Stimulated activated naive B cell treated with anti-CD40 and anti-IgM and Interleukin-4, amounts not matched to agents 10 μg/mL and 1 μg/mL and 100 μg/mL, for 72 hours (primary cell): ENCODE results near the gene PCDHB13.
"Not testable (repeated sequence)": the region's sequence is repeated elsewhere in the genome, so short reads cannot be mapped to it uniquely, and the experiment has no call there.

Source experiments
- ATAC-seq, 2 donors: fragments of 150-1000 bp; cut with Tn5 transposase; replicated peaks; 2 replicates each; pipeline ENCODE4 v1.10.0; 2021; ENCODE audit warnings: moderate library complexity in 1 of 2
- DNase-seq: peaks from one replicate; pipeline ENCODE4 v3.0.0; 2021
- H3K27ac Mint-ChIP-seq: one replicate; pipeline ENCODE4 v1.8.0; 2022; ENCODE audit warnings: mild to moderate bottlenecking, mixed read lengths
- H3K27me3 Mint-ChIP-seq, 2 donors: one replicate each; pipeline ENCODE4 v1.8.0; 2022; ENCODE audit warnings: mixed read lengths in 2 of 2
- H3K36me3 Mint-ChIP-seq, 2 donors: one replicate each; pipeline ENCODE4 v1.8.0; 2022; ENCODE audit warnings: mixed read lengths in 2 of 2, mild to moderate bottlenecking in 1 of 2
- H3K4me1 Mint-ChIP-seq, 2 donors: one replicate each; pipeline ENCODE4 v1.8.0; 2022; ENCODE audit warnings: mixed read lengths in 2 of 2, mild to moderate bottlenecking in 1 of 2
- H3K4me3 Mint-ChIP-seq, 2 donors: one replicate each; pipeline ENCODE4 v1.8.0; 2022; ENCODE audit warnings: mild to moderate bottlenecking in 2 of 2, mixed read lengths in 2 of 2, moderate library complexity in 1 of 2
- H3K9me3 Mint-ChIP-seq, 2 donors: one replicate each; pipeline ENCODE4 v1.8.0; 2022; ENCODE audit warnings: mixed read lengths in 2 of 2, mild to moderate bottlenecking in 1 of 2

The PCDHB13 gene

GRCh38 chr5:141189131-141189530, 24.6 kb upstream of the PCDHB13 start:
- not testable (repeated sequence) for DNase-seq, H3K4me1 Mint-ChIP-seq, H3K27ac Mint-ChIP-seq, ATAC-seq, H3K4me3 Mint-ChIP-seq
- Mint-ChIP-seq H3K27me3 (peaks cover 64 to 74% of the 10 kb centered on the region in 2 donors), H3K9me3 (peaks cover 14 to 27% of the 10 kb centered on the region in 2 donors), H3K36me3 (peaks cover 13 to 26% of the 10 kb centered on the region in 2 donors)

- peak within 1 kb of the TSS; percentile 56 for H3K27ac Mint-ChIP-seq
- H3K4me3 Mint-ChIP-seq: no peak within 1 kb of the TSS
- DNase-seq (no peak), ATAC-seq (no peak)
- peaks cover under 1 to 2% of the 10 kb centered on the region in 2 donors for H3K4me1 Mint-ChIP-seq
- H3K9me3 Mint-ChIP-seq: peaks cover 19 to 24% of the 10 kb centered on the region in 2 donors
- peaks cover 6 to 21% of the 10 kb centered on the region in 2 donors for H3K36me3 Mint-ChIP-seq
- H3K27me3 Mint-ChIP-seq: peaks cover 42 to 48% of the 10 kb centered on the region in 2 donors
These were observed 21.5 kb upstream of the PCDHB13 start, which contains the start of gene PCDHB10 for GRCh38 chr5:141192110-141192725. TSS of gene PCDHB10 (plus strand) at chr5:141192353. CDS start at chr5:141192553, 200 bp downstream.

- not testable (repeated sequence) for H3K4me3 Mint-ChIP-seq, H3K27ac Mint-ChIP-seq, ATAC-seq, DNase-seq, H3K4me1 Mint-ChIP-seq
- peaks cover 22 to 28% of the 10 kb centered on the region in 2 donors for H3K9me3 Mint-ChIP-seq
- peaks cover 38 to 42% of the 10 kb centered on the region in 2 donors for H3K27me3 Mint-ChIP-seq
- peaks cover 3 to 13% of the 10 kb centered on the region in 2 donors for H3K36me3 Mint-ChIP-seq
These were observed 19.4 kb upstream of the PCDHB13 start for GRCh38 chr5:141194332-141194731.

- ATAC-seq (no peak), DNase-seq (no peak)
- H3K4me3 Mint-ChIP-seq: no peak overlapping the region
- H3K27me3 Mint-ChIP-seq: peaks cover 42 to 51% of the 10 kb centered on the region in 2 donors
- H3K27ac Mint-ChIP-seq: no peak overlapping the region
- peaks cover 25 to 31% of the 10 kb centered on the region in 2 donors for H3K9me3 Mint-ChIP-seq
- peaks cover 3 to 13% of the 10 kb centered on the region in 2 donors for H3K36me3 Mint-ChIP-seq
- H3K4me1 Mint-ChIP-seq: peaks cover 0 to 2% of the 10 kb centered on the region in 2 donors
These were observed 17.4 kb upstream of the PCDHB13 start for GRCh38 chr5:141196363-141196762.

- peaks cover 40 to 41% of the 10 kb centered on the region in 2 donors for H3K27me3 Mint-ChIP-seq
- no peaks in the 10 kb centered on the region for H3K4me1 Mint-ChIP-seq
- H3K36me3 Mint-ChIP-seq: peaks cover 3 to 7% of the 10 kb centered on the region in 2 donors
- H3K4me3 Mint-ChIP-seq: no peak within 1 kb of the TSS
- H3K27ac Mint-ChIP-seq: peak within 1 kb of the TSS; percentile 47
- peaks cover 22 to 27% of the 10 kb centered on the region in 2 donors for H3K9me3 Mint-ChIP-seq
- no peak for DNase-seq
- ATAC-seq: no peak
These were observed 14.1 kb upstream of the PCDHB13 start, which contains the start of gene PCDHB11 for GRCh38 chr5:141199359-141200235. TSS of gene PCDHB11 (plus strand) at chr5:141199627. CDS start at chr5:141199775, 148 bp downstream.

GRCh38 chr5:141201126-141201525, 12.6 kb upstream of the PCDHB13 start:
- H3K4me1 Mint-ChIP-seq, H3K36me3 Mint-ChIP-seq, H3K4me3 Mint-ChIP-seq, DNase-seq, ATAC-seq, H3K27ac Mint-ChIP-seq: not testable (repeated sequence)
- H3K9me3 Mint-ChIP-seq: peaks cover 22 to 25% of the 10 kb centered on the region in 2 donors
- peaks cover 41 to 45% of the 10 kb centered on the region in 2 donors for H3K27me3 Mint-ChIP-seq

GRCh38 chr5:141201646-141202045, 12.1 kb upstream of the PCDHB13 start:
- ATAC-seq, H3K36me3 Mint-ChIP-seq, DNase-seq, H3K4me3 Mint-ChIP-seq, H3K4me1 Mint-ChIP-seq, H3K27ac Mint-ChIP-seq: not testable (repeated sequence)
- peaks cover 20% of the 10 kb centered on the region in 2 donors for H3K9me3 Mint-ChIP-seq
- H3K27me3 Mint-ChIP-seq: peaks cover 45 to 49% of the 10 kb centered on the region in 2 donors

GRCh38 chr5:141208478-141208877, 5.2 kb upstream of the PCDHB13 start, which contains the start of gene PCDHB12:
TSS of gene PCDHB12 (plus strand) at chr5:141208719. CDS start at chr5:141208908, 189 bp downstream.
- H3K27ac Mint-ChIP-seq: no peak within 1 kb of the TSS
- ATAC-seq (no peak), DNase-seq (no peak)
- no peaks in the 10 kb centered on the region for H3K4me1 Mint-ChIP-seq
- H3K27me3 Mint-ChIP-seq: peaks cover 48 to 57% of the 10 kb centered on the region in 2 donors
- peaks cover 6 to 7% of the 10 kb centered on the region in 2 donors for H3K9me3 Mint-ChIP-seq
- no peak within 1 kb of the TSS for H3K4me3 Mint-ChIP-seq
- peaks cover 6 to 8% of the 10 kb centered on the region in 2 donors for H3K36me3 Mint-ChIP-seq

- not testable (repeated sequence) for DNase-seq, H3K27ac Mint-ChIP-seq, ATAC-seq, H3K4me3 Mint-ChIP-seq, H3K4me1 Mint-ChIP-seq
- H3K27me3 Mint-ChIP-seq: peaks cover 57 to 66% of the 10 kb centered on the region in 2 donors
- peaks cover 6 to 11% of the 10 kb centered on the region in 2 donors for H3K9me3 Mint-ChIP-seq
- H3K36me3 Mint-ChIP-seq: peaks cover 6 to 12% of the 10 kb centered on the region in 2 donors
These were observed 3.4 kb upstream of the PCDHB13 start for GRCh38 chr5:141210281-141210680.

GRCh38 chr5:141210849-141211248, 2.9 kb upstream of the PCDHB13 start:
- H3K4me3 Mint-ChIP-seq: peak overlapping the region in 1 of 2 donors; percentile 14
- H3K27me3 Mint-ChIP-seq: peaks cover 62 to 67% of the 10 kb centered on the region in 2 donors
- peak overlapping the region; percentile 85 for H3K27ac Mint-ChIP-seq
- not testable (repeated sequence) for DNase-seq, ATAC-seq, H3K4me1 Mint-ChIP-seq
- peaks cover 6 to 13% of the 10 kb centered on the region in 2 donors for H3K36me3 Mint-ChIP-seq
- peaks cover 6 to 13% of the 10 kb centered on the region in 2 donors for H3K9me3 Mint-ChIP-seq

GRCh38 chr5:141214583-141214982, 864 bp downstream of the PCDHB13 start:
- Mint-ChIP-seq H3K27me3 (peaks cover 47 to 55% of the 10 kb centered on the region in 2 donors), H3K9me3 (peaks cover 6 to 29% of the 10 kb centered on the region in 2 donors), H3K36me3 (peaks cover 6 to 19% of the 10 kb centered on the region in 2 donors)
- H3K4me1 Mint-ChIP-seq, H3K4me3 Mint-ChIP-seq, DNase-seq, H3K27ac Mint-ChIP-seq, ATAC-seq: not testable (repeated sequence)

GRCh38 chr5:141215504-141215903, 1.8 kb downstream of the PCDHB13 start:
- H3K27ac Mint-ChIP-seq, DNase-seq, H3K4me3 Mint-ChIP-seq, ATAC-seq, H3K4me1 Mint-ChIP-seq: not testable (repeated sequence)
- H3K9me3 Mint-ChIP-seq: peaks cover 5 to 30% of the 10 kb centered on the region in 2 donors
- peaks cover 47 to 58% of the 10 kb centered on the region in 2 donors for H3K27me3 Mint-ChIP-seq
- peaks cover 3 to 21% of the 10 kb centered on the region in 2 donors for H3K36me3 Mint-ChIP-seq

- H3K4me3 Mint-ChIP-seq, H3K27ac Mint-ChIP-seq, H3K4me1 Mint-ChIP-seq, DNase-seq, ATAC-seq: not testable (repeated sequence)
- H3K27me3 Mint-ChIP-seq: peaks cover 46 to 56% of the 10 kb centered on the region in 2 donors
- H3K9me3 Mint-ChIP-seq: peaks cover 2 to 28% of the 10 kb centered on the region in 2 donors
- peaks cover 0 to 17% of the 10 kb centered on the region in 2 donors for H3K36me3 Mint-ChIP-seq
These were observed 2.3 kb downstream of the PCDHB13 start for GRCh38 chr5:141216035-141216434.
